Measurements from ENCODE around the gene PFKFB3. TPM values are rescaled to one million over a fixed set of nuclear protein-coding genes. Genes with fewer than 3 reads are reported as not detected.

The PFKFB3 gene
- total and polyA plus RNA-seq, 9 of the 15 experiments (the other 6 are each of a cell fraction or from before 2014, with no cell fraction given), result 0.46 to 21.6 (median 7.8) TPM

DNA sequence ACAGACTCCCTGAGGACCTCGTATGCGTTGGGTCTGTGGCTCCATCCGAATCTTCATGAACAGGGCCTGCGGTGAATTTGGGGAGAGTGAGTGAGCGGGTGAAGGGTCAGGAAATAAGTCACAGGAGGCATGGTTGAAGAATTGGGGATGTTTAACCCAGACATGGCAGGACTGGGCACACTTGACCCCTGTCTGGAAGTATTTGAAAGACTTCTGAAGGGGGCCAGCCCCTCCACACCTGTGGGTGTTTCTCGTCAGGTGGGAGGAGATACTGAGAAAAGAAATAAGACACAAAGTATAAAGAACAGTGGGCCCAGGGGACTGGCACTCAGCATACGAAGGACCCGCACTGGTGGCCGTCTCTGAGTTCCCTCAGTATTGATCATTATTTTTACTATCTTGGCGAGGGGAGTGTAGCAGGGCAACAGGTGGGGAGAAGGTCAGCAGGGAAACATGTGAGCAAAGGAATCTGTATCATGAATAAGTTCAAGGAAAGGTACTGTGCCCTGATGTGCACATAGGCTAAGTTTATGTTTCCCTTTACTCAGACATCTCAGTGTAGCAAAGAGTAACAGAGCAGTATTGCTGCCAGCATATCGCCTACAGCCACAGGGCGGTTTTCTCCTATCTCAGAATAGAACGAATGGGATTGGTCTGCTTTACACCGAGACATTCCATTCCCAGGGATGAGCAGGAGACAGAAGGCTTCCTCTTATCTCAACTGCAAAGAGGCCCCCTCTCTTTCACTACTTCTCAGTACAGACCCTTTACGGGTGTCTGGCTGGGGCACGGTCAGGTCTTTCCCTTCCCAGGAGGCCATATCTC is 38.2 kb upstream of the PFKFB3 start (continued):
- TF ChIP-seq, protein P1, sequence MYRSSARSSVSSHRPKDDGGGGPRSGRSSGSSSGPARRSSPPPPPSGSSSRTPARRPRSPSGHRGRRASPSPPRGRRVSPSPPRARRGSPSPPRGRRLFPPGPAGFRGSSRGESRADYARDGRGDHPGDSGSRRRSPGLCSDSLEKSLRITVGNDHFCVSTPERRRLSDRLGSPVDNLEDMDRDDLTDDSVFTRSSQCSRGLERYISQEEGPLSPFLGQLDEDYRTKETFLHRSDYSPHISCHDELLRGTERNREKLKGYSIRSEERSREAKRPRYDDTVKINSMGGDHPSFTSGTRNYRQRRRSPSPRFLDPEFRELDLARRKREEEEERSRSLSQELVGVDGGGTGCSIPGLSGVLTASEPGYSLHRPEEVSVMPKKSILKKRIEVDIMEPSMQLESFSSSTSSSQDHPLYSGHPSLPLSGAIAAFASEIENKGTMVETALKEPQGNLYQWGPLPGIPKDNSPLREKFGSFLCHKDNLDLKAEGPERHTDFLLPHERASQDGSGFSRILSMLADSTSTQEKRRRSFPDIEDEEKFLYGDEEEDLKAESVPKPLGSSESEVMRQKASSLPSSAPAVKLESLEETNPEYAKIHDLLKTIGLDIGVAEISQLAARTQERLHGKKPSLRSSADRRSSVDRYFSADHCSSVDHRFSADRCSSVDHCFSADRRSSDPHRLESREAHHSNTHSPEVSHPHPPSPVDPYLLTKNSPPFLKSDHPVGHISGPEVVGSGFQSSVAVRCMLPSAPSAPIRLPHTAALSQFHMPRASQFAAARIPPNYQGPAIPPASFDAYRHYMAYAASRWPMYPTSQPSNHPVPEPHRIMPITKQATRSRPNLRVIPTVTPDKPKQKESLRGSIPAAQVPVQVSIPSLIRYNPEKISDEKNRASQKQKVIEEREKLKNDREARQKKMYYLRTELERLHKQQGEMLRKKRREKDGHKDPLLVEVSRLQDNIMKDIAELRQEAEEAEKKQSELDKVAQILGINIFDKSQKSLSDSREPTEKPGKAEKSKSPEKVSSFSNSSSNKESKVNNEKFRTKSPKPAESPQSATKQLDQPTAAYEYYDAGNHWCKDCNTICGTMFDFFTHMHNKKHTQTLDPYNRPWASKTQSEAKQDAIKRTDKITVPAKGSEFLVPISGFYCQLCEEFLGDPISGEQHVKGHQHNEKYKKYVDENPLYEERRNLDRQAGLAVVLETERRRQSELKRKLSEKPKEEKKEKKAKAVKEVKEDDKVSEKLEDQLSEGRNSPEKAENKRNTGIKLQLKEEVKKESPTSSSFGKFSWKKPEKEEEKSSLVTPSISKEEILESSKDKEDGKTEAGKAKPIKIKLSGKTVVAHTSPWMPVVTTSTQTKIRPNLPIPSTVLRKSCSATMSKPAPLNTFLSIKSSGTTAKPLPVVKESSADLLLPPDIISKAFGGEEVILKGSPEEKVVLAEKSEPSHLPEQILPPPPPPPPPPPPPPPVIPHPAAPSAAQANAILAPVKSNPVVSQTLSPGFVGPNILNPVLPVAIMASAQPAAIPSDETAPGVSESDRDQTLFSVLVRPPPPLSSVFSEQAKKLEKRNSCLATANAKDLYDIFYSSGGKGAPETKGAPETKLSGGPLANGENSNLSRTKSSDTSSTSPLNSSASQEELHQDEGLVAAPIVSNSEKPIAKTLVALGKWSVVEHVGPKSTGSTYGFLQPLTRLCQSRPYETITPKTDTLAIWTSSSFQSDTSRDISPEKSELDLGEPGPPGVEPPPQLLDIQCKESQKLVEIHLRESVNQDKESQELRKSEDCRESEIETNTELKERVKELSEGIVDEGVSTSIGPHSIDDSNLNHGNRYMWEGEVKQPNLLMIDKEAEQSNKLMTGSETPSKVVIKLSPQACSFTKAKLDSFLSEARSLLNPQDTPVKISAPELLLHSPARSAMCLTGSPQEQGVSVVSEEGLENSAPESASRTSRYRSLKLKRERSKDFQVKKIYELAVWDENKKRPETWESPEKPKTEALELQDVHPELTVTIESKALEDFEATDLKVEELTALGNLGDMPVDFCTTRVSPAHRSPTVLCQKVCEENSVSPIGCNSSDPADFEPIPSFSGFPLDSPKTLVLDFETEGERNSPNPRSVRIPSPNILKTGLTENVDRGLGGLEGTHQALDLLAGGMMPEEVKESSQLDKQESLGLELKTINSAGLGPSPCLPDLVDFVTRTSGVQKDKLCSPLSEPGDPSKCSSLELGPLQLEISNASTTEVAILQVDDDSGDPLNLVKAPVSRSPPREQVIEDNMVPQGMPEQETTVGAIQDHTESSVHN (IDR thresholded peaks at IDR 0.05; ENCODE audit: borderline replicate concordance in 1 of 2, low read depth in 1 of 2), result no peak
- no peak for TF ChIP-seq BDP1 (IDR thresholded peaks at IDR 0.05; ENCODE audit: insufficient read depth, insufficient read length)
- TF ChIP-seq ARID3B (CRISPR knock-in tag; IDR thresholded peaks at IDR 0.05; ENCODE audit: borderline replicate concordance), result no peak
- TF ChIP-seq ZNF124 (CRISPR knock-in tag; IDR thresholded peaks at IDR 0.05), result no peak
- TF ChIP-seq RBM22 (IDR thresholded peaks at IDR 0.05; ENCODE audit: low read depth, low read length, poor library complexity, severe bottlenecking), result no peak
- no peak for TF ChIP-seq SNRNP70 (optimal IDR thresholded peaks at IDR 0.05; ENCODE audit: low read depth, low read length)
- no peak for TF ChIP-seq ZBED1 (IDR thresholded peaks at IDR 0.05)
- TF ChIP-seq CCNT2 (IDR thresholded peaks at IDR 0.05; ENCODE audit: borderline replicate concordance, extremely low read depth, insufficient read length, low read depth, low read length), result no peak
- no peak for TF ChIP-seq THRAP3 (IDR thresholded peaks at IDR 0.05; ENCODE audit: borderline replicate concordance)
- TF ChIP-seq CLOCK (CRISPR knock-in tag; IDR thresholded peaks at IDR 0.05; ENCODE audit: borderline replicate concordance), result no peak
- TF ChIP-seq ELF1 (tag; IDR thresholded peaks at IDR 0.05), result no peak
- TF ChIP-seq FOXK2 (conservative IDR thresholded peaks at IDR 0.05 in 1 of 2, IDR thresholded peaks at IDR 0.05 in 1 of 2; ENCODE audit: low read depth in 2 of 2), result no peak
- no peak for TF ChIP-seq GABPB2 (CRISPR knock-in tag; conservative IDR thresholded peaks at IDR 0.05)
- TF ChIP-seq ZNF311 (CRISPR knock-in tag; IDR thresholded peaks at IDR 0.05), result no peak
- TF ChIP-seq HMG20B (CRISPR knock-in tag; IDR thresholded peaks at IDR 0.05), result no peak
